Smooth muscle cell (in vitro differentiated cells): ENCODE results near the gene SEC61A2. TPM values are rescaled to one million over a fixed set of nuclear protein-coding genes. Genes with fewer than 3 reads are reported as not detected.

ENCODE experiments used
- DNase-seq: peaks from one replicate; lab custom pipeline; 2025; ENCODE audit not compliant: unreplicated experiment; lab: John Stamatoyannopoulos, UW
- H2AFZ ChIP-seq: fragments of 200-600 bp; sonication (generic); 2 replicates; pipeline ENCODE4 v1.6.0; 2016; ENCODE audit warnings: antibody characterized with exemption, low read depth, mild to moderate bottlenecking
- H3F3A ChIP-seq: fragments of 200-600 bp; sonication (generic); 2 replicates; pipeline ENCODE4 v1.6.0; 2017; ENCODE audit warnings: antibody characterized with exemption, low read depth
- H3K27ac ChIP-seq: fragments of 200-600 bp; sonication (generic); 2 replicates; pipeline ENCODE4 v1.5.1; 2016; ENCODE audit warnings: low read depth, mild to moderate bottlenecking
- H3K27me3 ChIP-seq: fragments of 200-600 bp; sonication (generic); 2 replicates; pipeline ENCODE4 v1.6.1; 2016; ENCODE audit warnings: low read depth, mild to moderate bottlenecking
- H3K36me3 ChIP-seq: fragments of 200-600 bp; sonication (generic); 2 replicates; pipeline ENCODE4 v1.5.1; 2016; ENCODE audit warnings: low read depth
- H3K4me1 ChIP-seq: fragments of 200-600 bp; sonication (generic); 2 replicates; pipeline ENCODE4 v1.5.1; 2016; ENCODE audit warnings: low read depth
- H3K4me2 ChIP-seq: fragments of 200-600 bp; sonication (generic); 2 replicates; pipeline ENCODE4 v1.6.0; 2016; ENCODE audit warnings: mild to moderate bottlenecking
- H3K4me3 ChIP-seq: fragments of 200-600 bp; sonication (generic); 2 replicates; pipeline ENCODE4 v1.5.1; 2016; ENCODE audit warnings: mild to moderate bottlenecking
- H3K79me2 ChIP-seq: fragments of 200-600 bp; sonication (generic); 2 replicates; pipeline ENCODE4 v1.6.0; 2016; ENCODE audit warnings: low read depth, mild to moderate bottlenecking
- H3K9ac ChIP-seq: fragments of 200-600 bp; sonication (generic); 2 replicates; pipeline ENCODE4 v1.6.0; 2016; ENCODE audit warnings: low read depth
- H3K9me3 ChIP-seq: fragments of 200-600 bp; sonication (generic); replicated peaks from 2 replicates; pipeline ENCODE4 v1.5.1; 2016; ENCODE audit warnings: low read depth
- H4K20me1 ChIP-seq: fragments of 200-600 bp; sonication (generic); 2 replicates; pipeline ENCODE4 v1.6.0; 2016; ENCODE audit warnings: low read depth
- WGBS: methylation state at CpG from one replicate; pipeline ENCODE4 v1.1.7; 2016; ENCODE audit warnings: low lambda C conversion rate; 5-methylcytosine and 5-hydroxymethylcytosine counted together
- polyA plus RNA-seq: library from polyadenylated mRNA; unstranded; fragments of >200 nt; fragmentation: Nextera tagmentation; extraction: Ambion mirVana; gene quantifications from 2 replicates; pipeline ENCODE4 v1.2.1, GENCODE V29; 2016
- total RNA-seq: library from RNA; depleted of rRNA; stranded (reverse); fragments of >200 nt; gene quantifications from 2 replicates; pipeline ENCODE4 v1.2.3, GENCODE V29; 2014
- TF ChIP-seq, protein P1 (sequence below): fragments of 200-600 bp; sonication (generic); IDR thresholded peaks from 2 replicates; pipeline ENCODE4 v1.5.1; 2017; ENCODE audit warnings: borderline replicate concordance, mild to moderate bottlenecking, antibody characterized with exemption; ENCODE audit not compliant: insufficient read depth, poor library complexity, severe bottlenecking

The SEC61A2 gene
- total and polyA plus RNA-seq, 2 experiments from 2014 or later: 9.7 to 14.2 TPM

DNA sequence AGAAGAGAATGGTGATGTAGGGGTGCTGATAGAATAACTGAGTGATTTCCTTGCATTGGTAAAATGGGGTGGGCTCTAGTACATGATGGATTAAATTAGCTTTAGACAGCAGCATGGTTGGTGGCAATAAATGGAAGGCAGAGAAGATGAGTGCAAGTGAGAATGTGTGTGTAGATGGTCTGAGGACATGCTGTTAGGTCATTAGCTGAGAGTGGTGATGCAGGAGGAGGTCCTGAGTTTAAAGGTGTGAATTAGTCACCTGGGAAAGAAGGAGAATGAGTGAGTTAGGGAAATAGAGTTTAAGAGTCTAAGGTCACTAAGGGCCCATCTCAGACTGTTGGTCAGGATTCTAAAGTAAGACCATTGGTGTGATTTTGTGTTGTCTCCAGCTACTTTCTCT, 17.9 kb upstream of the SEC61A2 start:
- DNase-seq: no peak
- H3K36me3 ChIP-seq: no peaks in the 10 kb centered on the region
- H3K4me1 ChIP-seq: no peaks in the 10 kb centered on the region
- no peak overlapping the region for H3K9ac ChIP-seq
- no peak overlapping the region for H3K4me3 ChIP-seq
- no peak overlapping the region for H2AFZ ChIP-seq
- H3K27me3 ChIP-seq: no peaks in the 10 kb centered on the region
- no peaks in the 10 kb centered on the region for H3F3A ChIP-seq
- no peak overlapping the region for H3K4me2 ChIP-seq
- H3K9me3 ChIP-seq: no peaks in the 10 kb centered on the region
- H4K20me1 ChIP-seq: no peaks in the 10 kb centered on the region
- H3K79me2 ChIP-seq: no peaks in the 10 kb centered on the region
- no peak overlapping the region for H3K27ac ChIP-seq
- TF ChIP-seq, protein P1, sequence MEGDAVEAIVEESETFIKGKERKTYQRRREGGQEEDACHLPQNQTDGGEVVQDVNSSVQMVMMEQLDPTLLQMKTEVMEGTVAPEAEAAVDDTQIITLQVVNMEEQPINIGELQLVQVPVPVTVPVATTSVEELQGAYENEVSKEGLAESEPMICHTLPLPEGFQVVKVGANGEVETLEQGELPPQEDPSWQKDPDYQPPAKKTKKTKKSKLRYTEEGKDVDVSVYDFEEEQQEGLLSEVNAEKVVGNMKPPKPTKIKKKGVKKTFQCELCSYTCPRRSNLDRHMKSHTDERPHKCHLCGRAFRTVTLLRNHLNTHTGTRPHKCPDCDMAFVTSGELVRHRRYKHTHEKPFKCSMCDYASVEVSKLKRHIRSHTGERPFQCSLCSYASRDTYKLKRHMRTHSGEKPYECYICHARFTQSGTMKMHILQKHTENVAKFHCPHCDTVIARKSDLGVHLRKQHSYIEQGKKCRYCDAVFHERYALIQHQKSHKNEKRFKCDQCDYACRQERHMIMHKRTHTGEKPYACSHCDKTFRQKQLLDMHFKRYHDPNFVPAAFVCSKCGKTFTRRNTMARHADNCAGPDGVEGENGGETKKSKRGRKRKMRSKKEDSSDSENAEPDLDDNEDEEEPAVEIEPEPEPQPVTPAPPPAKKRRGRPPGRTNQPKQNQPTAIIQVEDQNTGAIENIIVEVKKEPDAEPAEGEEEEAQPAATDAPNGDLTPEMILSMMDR: no peak

DNA sequence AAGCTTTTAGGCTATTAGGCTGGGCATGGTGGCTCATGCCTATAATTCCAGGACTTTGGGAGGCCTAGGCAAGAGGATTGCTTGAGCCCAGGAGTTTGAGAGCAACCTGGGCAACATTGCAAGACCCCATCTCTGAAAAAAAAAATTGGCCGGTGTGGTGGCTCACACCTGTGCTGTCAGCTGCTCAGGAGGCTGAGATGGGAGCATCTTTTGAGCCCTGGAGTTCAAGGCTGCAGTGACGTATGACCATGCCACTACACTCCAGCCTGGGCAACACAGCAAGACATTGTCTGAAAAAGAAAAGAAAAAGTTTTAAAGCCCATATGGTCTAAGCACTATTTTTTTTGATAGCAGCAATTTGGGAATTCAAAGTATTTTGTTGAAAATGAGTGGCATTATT, 15.8 kb upstream of the SEC61A2 start:
- H3K4me3 ChIP-seq: no peak overlapping the region
- H3K9ac ChIP-seq: no peak overlapping the region
- no peak overlapping the region for H2AFZ ChIP-seq
- TF ChIP-seq, protein P1: no peak
- no peaks in the 10 kb centered on the region for H3K9me3 ChIP-seq
- H3K4me1 ChIP-seq: no peaks in the 10 kb centered on the region
- no peak overlapping the region for H3K27ac ChIP-seq
- no peaks in the 10 kb centered on the region for H3F3A ChIP-seq
- no peak for DNase-seq
- 98% methylated on average over 2 of the region's 2 CpGs for WGBS
- no peak overlapping the region for H3K4me2 ChIP-seq
- H3K79me2 ChIP-seq: no peaks in the 10 kb centered on the region
- peaks cover under 1% of the 10 kb centered on the region for H3K36me3 ChIP-seq
- H3K27me3 ChIP-seq: no peaks in the 10 kb centered on the region
- H4K20me1 ChIP-seq: no peaks in the 10 kb centered on the region

DNA sequence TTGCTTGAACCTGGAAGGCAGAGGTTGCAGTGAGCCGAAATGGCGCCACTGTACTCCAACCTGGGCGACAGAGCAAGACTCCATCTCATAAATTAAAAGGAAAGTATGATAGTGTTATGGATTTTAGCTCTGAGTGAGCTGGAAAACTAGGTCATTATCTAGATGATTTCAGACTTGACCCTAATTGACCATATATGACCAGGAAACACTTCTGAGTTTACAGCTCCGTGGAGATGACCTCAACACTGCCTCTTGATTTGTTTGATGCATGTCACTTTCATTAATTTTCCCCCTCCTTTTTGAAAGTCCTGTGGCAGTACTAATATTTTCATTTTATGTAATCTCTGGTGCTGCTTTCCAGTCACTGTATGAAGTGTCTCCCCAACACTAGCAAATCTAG, 7.8 kb upstream of the SEC61A2 start:
- Histone ChIP-seq H3K9me3 (no peaks in the 10 kb centered on the region), H3K4me2 (no peak overlapping the region), H3K4me3 (no peak overlapping the region), H3K27ac (no peak overlapping the region), H4K20me1 (no peaks in the 10 kb centered on the region), H3F3A (no peaks in the 10 kb centered on the region), H2AFZ (no peak overlapping the region), H3K9ac (no peak overlapping the region), H3K4me1 (no peaks in the 10 kb centered on the region), H3K27me3 (no peaks in the 10 kb centered on the region), H3K36me3 (peaks cover 3% of the 10 kb centered on the region), H3K79me2 (no peaks in the 10 kb centered on the region)
- WGBS: 98% methylated on average over 4 of the region's 4 CpGs
- TF ChIP-seq, protein P1: no peak
- no peak for DNase-seq

DNA sequence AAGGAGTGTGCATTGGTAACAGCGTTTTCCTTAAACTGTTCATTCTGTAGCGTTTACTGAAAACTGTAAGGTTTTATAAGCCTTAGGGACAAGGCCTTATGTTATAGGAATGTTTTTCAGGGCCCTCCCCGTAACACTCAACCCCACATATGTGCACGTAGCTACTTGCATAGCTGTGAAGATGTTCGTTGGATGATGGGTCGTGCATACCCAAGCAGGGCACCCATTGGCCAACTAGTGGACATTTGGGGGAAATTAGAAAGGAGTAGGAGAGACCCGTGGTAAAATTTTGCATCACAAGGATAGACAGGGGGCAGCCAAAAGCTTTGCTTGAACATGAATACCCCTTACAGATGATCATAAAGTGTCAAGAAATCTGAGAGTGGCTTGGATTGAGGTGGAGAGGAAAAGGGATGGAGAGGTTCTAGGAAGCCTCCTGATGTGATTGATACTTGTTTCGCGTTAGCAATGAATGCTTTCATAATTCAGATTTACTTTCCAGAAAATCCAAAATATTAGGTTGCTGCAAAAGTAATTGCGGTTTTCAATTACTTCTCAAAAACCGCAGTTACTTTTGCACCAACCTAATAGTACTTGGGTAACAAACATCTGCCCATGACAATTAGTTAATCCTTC, 878 bp downstream of the SEC61A2 start:
- H3K9ac ChIP-seq: peak overlapping the region; percentile 45
- H3K4me1 ChIP-seq: no peaks in the 10 kb centered on the region
- no peaks in the 10 kb centered on the region for H3F3A ChIP-seq
- H3K4me2 ChIP-seq: peak overlapping the region; percentile 92
- peaks cover 14% of the 10 kb centered on the region for H4K20me1 ChIP-seq
- peak overlapping the region; percentile 40 for H3K27ac ChIP-seq
- H2AFZ ChIP-seq: peak overlapping the region; percentile 83
- TF ChIP-seq, protein P1: peak; percentile 22
- peak overlapping the region; percentile 81 for H3K4me3 ChIP-seq
- H3K36me3 ChIP-seq: no peaks in the 10 kb centered on the region
- WGBS: 32% methylated on average over 11 of the region's 11 CpGs
- H3K9me3 ChIP-seq: no peaks in the 10 kb centered on the region
- H3K27me3 ChIP-seq: no peaks in the 10 kb centered on the region
- peaks cover 32% of the 10 kb centered on the region for H3K79me2 ChIP-seq
- no peak for DNase-seq
